Measurements from ENCODE around the gene MISP.

The MISP gene

DNA sequence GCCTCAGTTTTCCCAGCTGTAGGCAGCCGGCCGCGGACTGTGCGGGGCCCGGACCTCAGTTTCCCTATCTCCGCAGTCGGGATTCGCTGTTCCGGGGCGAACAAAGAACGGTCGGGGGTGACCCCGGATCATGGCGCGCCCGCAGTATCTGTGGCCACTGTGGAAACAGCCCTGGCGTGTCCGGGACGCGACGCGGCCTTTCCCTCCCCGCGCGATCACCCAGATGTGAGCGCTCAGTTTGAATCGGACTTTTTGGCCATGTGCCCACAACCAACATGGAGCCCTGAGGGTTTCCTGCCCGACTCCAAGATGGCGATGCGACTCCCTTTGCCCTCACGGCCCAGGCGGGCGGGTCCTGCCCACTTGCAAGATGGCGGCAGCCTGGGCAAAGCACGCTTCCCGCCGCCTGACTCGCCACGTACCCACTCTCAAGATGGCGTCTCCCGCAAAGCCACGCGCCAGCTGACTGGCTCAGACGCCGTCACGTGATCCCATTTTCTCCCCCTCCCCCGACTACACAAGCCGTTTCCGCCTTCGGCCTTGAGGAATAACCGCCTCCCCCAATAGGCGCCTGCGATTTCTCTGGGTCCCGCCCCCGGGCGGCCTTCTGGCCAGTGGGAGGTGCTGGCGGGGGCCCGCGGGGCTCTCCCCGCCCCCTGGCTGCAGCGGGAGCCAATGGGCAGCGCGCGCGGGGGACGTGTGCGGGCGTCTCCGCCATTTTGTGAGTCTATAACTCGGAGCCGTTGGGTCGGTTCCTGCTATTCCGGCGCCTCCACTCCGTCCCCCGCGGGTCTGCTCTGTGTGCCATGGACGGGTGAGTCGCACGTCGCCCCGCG is 46.0 kb downstream of the MISP start, which contains the start of gene PTBP1:
Gene PTBP1 (plus strand): TSS at position 761 of the 836 bp plus-strand sequence. CDS start 46 bp downstream, at position 807.
- DNase-seq (ENCODE audit: low read depth in 2 of 2), result peak; percentile 99 to 100

DNA sequence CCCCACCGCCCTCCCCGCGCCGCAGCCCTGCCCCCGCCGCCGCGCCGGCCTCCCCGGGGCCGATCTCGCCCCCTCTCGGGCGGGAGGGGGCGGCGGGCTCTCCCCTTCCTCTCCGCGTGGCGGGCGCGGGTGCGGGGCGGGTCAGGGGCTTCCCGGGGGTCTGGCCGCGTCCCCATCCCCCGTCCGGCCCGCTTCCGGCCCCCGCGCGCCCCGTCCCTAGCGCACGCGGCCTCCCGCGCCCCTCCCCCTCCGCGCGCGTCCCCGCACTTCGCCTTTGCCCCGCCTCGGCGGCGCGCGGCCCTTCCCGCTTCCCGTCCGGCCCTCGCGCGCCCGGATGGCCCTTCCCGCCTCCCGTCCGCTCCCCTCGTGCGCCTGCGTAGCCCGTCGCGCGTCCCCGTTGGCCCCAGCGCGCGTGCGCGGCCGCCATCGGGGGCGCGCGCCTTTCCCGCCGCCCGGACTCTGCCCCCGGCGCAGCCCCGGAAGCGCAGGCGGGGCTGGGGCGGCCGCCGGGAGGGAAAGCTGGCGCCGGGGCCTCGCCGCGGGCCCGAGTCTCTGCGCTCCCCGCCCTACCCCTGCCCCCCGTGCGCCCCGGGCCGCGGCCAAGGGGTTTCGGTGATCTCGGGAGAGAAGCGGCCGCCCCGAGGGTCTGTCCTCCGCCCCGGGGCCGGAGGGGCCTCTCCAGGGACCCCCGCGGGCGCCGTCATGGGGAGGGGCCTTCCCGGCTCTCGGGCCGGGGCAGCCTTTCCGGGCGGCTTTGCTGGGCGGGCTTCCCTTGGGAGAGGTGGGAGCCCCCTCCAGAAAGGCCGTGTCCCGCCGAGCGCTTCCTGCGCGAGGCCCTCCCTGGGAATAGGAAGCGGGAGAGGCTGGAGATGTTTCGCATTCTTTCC is 46.9 kb downstream of the MISP start:
- peak; percentile 86 to 87 for DNase-seq (ENCODE audit: low read depth in 2 of 2)

DNA sequence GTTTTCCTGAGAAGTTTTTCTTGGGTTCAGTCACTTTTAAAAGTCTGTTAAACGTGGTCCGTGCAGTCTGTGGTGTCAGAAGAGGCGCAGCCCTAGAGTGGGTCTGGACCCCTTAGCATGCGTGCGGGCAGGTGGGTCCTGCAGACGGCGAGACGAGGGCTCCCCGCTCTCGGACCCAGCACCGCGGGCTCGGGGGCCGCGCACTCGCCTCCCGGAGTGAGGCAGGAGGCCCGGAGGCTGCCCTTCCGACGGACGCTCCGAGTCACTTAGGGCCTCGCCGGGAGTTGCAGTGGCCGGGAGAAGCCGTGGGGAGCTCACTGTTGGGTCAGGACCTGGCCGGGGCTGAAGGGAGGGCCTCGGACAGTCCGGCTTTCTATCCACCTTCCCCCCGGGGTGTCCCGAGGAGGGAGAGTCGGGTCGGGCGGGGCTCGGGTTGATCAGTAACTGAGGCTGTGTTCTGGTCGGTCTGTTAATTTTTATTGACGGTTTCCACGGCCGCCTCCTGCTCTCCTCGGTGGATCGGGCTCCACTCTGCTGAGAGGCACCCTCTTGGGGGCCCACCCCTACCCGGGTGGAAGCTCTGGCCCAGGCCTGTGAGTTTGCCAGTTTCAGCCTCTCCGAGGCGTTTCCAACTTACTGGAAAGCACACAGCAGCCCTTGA is 47.6 kb downstream of the MISP start:
- DNase-seq (ENCODE audit: low read depth in 2 of 2), result no peak

GRCh38 chr19:799076-799881 is 48.4 kb downstream of the MISP start:
- DNase-seq (ENCODE audit: low read depth in 2 of 2), result no peak

GRCh38 chr19:800360-801029 is 49.6 kb downstream of the MISP start:
- no peak for DNase-seq (ENCODE audit: low read depth in 2 of 2)

GRCh38 chr19:801030-801860 is 50.3 kb downstream of the MISP start:
- no peak for DNase-seq (ENCODE audit: low read depth in 2 of 2)

GRCh38 chr19:801861-802497 is 51.1 kb downstream of the MISP start:
- DNase-seq (ENCODE audit: low read depth in 2 of 2), result no peak

DNA sequence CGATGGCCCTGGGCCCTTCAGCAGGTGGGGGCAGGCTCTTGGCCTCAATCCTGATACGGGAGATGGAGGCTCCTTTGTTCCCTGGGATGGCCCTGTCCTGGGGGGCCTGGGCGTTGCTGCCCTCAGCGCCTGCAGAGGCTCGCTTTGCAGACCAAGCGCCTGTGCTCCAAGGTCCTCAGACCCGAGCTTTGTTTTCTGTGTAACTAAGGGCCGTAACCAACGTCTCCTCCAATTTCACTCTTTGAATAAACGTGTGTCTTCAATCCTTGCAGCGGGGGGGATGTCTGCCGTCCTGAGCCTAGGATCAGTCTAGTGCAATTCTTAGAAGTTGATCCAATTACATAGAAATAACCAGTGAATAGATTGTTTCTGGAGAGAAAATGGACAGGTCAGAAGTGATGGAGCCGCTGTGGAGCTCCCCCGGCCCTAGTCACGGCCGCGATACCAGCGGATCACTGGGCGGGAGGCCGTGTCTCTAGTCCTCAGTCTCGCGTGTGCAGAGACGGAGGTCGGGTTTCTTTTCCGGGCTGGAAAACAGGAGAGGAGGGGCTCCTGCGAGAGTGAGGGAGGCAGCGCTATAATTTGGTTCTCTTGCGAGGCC is 51.7 kb downstream of the MISP start:
- DNase-seq (ENCODE audit: low read depth in 2 of 2), result no peak

GRCh38 chr19:803099-803561 is 52.2 kb downstream of the MISP start:
- DNase-seq (ENCODE audit: low read depth in 2 of 2), result no peak

DNA sequence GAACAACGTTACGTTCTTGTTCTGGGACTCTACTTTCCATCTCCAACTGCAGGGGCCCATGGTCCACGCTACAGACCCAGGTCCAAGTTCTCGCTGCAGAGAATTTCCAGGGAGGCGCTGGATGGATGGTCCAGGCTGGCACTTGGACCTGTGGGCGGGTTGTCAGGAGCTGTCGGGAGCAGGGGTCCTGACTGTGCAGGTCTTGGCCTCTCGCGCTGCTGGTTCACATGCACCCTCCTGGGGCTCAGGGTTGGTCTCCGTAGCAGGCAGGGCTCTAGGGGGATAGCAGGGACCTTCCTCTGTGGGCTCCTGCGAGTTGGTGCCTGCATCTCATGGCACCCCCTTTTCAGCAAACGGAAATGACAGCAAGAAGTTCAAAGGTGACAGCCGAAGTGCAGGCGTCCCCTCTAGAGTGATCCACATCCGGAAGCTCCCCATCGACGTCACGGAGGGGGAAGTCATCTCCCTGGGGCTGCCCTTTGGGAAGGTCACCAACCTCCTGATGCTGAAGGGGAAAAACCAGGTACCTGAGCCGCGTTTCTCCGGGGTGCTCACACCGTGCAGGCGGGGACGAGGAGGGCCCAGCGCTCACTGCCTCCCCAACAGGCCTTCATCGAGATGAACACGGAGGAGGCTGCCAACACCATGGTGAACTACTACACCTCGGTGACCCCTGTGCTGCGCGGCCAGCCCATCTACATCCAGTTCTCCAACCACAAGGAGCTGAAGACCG is 52.9 kb downstream of the MISP start:
- no peak for DNase-seq (ENCODE audit: low read depth in 2 of 2)

DNA sequence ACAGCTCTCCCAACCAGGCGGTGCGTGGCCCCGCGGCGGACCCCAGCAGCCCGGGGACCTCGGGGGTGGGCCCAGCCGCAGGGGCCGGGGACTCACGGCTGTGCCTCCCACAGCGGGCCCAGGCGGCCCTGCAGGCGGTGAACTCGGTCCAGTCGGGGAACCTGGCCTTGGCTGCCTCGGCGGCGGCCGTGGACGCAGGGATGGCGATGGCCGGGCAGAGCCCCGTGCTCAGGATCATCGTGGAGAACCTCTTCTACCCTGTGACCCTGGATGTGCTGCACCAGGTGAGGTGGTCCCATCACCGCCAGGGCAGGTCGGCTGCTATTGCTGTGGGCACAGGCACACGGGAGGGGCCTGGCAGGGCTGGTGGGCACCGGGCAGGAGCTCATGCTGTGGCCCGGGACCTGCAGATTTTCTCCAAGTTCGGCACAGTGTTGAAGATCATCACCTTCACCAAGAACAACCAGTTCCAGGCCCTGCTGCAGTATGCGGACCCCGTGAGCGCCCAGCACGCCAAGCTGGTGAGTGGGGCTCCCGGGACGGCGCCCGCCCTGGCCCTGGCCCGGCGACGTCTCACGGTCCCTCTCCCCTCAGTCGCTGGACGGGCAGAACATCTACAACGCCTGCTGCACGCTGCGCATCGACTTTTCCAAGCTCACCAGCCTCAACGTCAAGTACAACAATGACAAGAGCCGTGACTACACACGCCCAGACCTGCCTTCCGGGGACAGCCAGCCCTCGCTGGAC is 53.7 kb downstream of the MISP start:
- DNase-seq (ENCODE audit: low read depth in 2 of 2), result no peak

DNA sequence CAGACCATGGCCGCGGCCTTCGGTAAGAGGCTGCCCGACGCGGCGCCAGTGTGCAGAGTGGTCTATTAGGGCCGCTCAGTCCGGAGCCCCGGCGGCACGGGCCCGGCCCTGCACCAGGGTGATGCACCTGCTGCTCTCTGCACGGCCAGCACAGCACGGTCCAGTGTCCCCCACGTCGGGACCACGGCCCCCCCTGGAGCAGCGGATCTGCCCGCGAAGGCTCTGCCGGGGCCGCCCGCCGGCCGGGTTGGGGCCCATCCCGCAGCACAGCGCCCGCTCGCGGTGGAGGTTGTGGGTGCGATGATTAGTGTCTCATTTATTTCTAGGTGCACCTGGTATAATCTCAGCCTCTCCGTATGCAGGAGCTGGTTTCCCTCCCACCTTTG is 54.2 kb downstream of the MISP start:
- DNase-seq (ENCODE audit: low read depth in 2 of 2), result no peak

DNA sequence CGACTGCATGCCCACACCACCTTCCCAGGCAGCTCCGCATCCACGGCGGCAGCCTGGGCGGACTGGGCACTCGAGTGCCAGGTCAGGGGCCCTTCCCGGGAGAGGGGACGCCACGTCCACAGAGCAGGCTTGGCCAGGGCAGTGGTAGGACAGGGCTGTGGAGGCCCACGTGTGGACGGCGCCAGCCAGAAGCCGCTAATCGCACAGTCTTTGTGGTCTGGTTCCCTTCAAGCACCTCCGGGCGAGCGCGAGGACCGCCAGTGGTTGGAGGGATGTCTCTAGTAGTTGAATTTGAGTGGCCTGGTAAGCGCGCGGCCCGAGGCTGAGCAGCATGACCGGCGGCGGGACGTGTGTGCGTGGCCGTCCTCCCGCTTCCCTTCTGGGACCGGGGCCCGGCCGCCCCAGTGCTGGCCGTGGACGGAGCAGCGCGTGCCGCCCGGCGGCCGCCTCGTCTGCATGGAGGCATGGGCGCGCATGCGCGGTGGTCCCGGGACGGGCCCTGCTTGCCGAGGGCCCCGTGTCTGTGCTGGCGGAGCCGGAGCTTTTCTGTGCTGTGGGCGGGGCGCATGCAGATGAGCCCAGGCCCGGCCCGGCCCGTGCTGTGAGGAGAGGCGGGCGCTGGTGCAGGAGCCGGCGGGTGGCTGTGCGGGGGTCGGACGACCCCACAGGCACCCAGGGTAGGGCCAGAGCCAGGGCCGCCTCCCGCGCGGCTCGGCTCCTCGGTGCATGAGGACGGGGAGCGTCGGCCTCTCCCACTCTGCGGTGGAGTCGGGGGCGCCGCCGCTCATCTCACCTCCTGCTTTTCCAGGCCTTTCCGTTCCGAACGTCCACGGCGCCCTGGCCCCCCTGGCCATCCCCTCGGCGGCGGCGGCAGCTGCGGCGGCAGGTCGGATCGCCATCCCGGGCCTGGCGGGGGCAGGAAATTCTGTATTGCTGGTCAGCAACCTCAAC is 55.0 kb downstream of the MISP start:
- no peak for DNase-seq (ENCODE audit: low read depth in 2 of 2)

DNA sequence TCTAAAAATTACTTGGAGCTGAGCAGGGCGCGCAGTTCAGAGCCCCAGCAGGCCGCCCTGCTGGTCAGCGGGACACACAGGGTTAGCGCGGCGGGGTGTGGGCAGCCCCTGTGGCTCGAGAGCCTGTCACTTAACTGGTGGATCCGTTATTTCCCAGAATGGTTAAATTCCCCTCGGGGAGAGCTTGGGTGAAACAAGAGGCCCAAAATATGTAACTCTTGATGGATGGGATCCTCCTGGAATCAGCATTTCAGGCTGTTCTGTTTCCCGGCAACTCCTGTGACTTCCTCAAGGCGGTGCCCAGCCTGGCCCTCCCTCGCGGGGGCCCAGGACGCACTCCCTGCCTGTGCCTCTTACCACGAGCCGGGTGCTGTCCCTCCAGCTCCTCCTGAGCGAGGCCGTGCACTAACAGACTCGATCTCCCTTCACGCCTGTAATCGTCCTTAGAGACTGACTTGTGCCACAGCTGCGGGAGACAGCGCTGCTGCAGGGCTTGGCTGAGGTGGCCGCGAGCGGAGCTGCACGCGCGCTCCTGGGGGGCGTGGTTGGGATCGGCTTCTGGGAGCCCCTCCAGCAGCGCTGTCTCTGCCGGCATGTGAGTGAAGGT is 56.0 kb downstream of the MISP start:
- no peak for DNase-seq (ENCODE audit: low read depth in 2 of 2)

GRCh38 chr19:807627-808422 is 56.9 kb downstream of the MISP start:
- DNase-seq (ENCODE audit: low read depth in 2 of 2), result no peak
